Caco-2 (cell line): ENCODE results near the gene SPEM1. TPM values are rescaled to one million over a fixed set of nuclear protein-coding genes. Genes with fewer than 3 reads are reported as not detected.

Source experiments
- BruUV-seq: library from RNA; stranded (reverse); fragments of 400-500 nt; replicated peaks from 2 replicates; lab custom pipeline; 2021; lab: Mats Ljungman, UMichigan
- CTCF ChIA-PET: fragments of 300-600 bp; sonication (Branson Sonifier 250); formaldehyde crosslinking; loops from one replicate; lab custom pipeline; 2022; ENCODE audit warnings: antibody characterized with exemption; lab: Charles Lee
- POLR2A ChIA-PET: fragments of 300-600 bp; sonication (Branson Sonifier 250); formaldehyde crosslinking; loops from one replicate; lab custom pipeline; 2022; ENCODE audit warnings: antibody characterized with exemption; lab: Charles Lee
- DNase-seq, 2 experiments: peaks; one replicate each; pipeline versions ENCODE4 v3.0.0 to v3.0.0-alpha.2; 2020 to 2022
- H3K27me3 ChIP-seq: replicated peaks from 2 replicates; pipeline ENCODE4 v1.6.0; 2011; ENCODE audit warnings: low read length; ENCODE audit not compliant: control insufficient read depth, insufficient read depth
- H3K36me3 ChIP-seq: 2 replicates; pipeline ENCODE4 v1.5.1; 2011; ENCODE audit warnings: low read length; ENCODE audit not compliant: control insufficient read depth, insufficient read depth
- H3K4me1 ChIP-seq: fragments of 250-450 bp; sonication (Bioruptor Pico); 2 replicates; pipeline ENCODE4 v1.5.1; 2020; ENCODE audit warnings: mild to moderate bottlenecking
- H3K4me3 ChIP-seq: 2 replicates; pipeline ENCODE4 v1.5.1; 2011; ENCODE audit warnings: low read depth, mild to moderate bottlenecking, control low read depth, low read length
- H3K9me3 ChIP-seq: fragments of 250-450 bp; sonication (Bioruptor Pico); 2 replicates; pipeline ENCODE4 v1.5.1; 2020; ENCODE audit warnings: mild to moderate bottlenecking, moderate library complexity
- H3K27ac Mint-ChIP-seq: one replicate; pipeline ENCODE4 v1.8.0; 2022; ENCODE audit warnings: mixed read lengths; ENCODE audit not compliant: unreplicated experiment
- H3K27me3 Mint-ChIP-seq: one replicate; pipeline ENCODE4 v1.8.0; 2022; ENCODE audit warnings: mixed read lengths; ENCODE audit not compliant: insufficient read depth, unreplicated experiment
- H3K36me3 Mint-ChIP-seq: one replicate; pipeline ENCODE4 v1.8.0; 2022; ENCODE audit warnings: mild to moderate bottlenecking, mixed read lengths; ENCODE audit not compliant: insufficient read depth, unreplicated experiment
- H3K4me1 Mint-ChIP-seq: one replicate; pipeline ENCODE4 v1.8.0; 2022; ENCODE audit warnings: low read depth, mixed read lengths; ENCODE audit not compliant: unreplicated experiment
- H3K4me3 Mint-ChIP-seq: one replicate; pipeline ENCODE4 v1.8.0; 2022; ENCODE audit warnings: mild to moderate bottlenecking, moderate library complexity, mixed read lengths; ENCODE audit not compliant: unreplicated experiment
- H3K9me3 Mint-ChIP-seq: one replicate; pipeline ENCODE4 v1.8.0; 2022; ENCODE audit warnings: mixed read lengths; ENCODE audit not compliant: unreplicated experiment
- intact Hi-C: fragments of 100-400 bp; cut with micrococcal nuclease; formaldehyde crosslinking; loops from one replicate; pipeline ENCODE4 v1.10.0; 2022; ENCODE audit not compliant: unreplicated experiment
- total RNA-seq: library from RNA; stranded (reverse); gene quantifications from 2 replicates; pipeline ENCODE4 v1.2.3, GENCODE V29; 2022
- TF ChIP-seq, protein P1 (sequence below), 2 experiments: fragments of 200-600 bp in 1 of 2; IDR thresholded peaks; 1 replicate in 1 of 2; 2 replicates in 1 of 2; pipeline versions ENCODE4 v1.5.1 to v1.8.0; 2011 to 2022; ENCODE audit warnings: antibody characterized with exemption in 1 of 2, control low read depth in 1 of 2, inconsistent platforms in 1 of 2, low read depth in 1 of 2, low read length in 1 of 2, mild to moderate bottlenecking in 1 of 2, moderate library complexity in 1 of 2; ENCODE audit not compliant: insufficient read depth in 1 of 2, severe bottlenecking in 1 of 2, unreplicated experiment in 1 of 2

SPEM1 gene
- total RNA-seq, 1 experiment from 2014 or later: 0.52 TPM

DNA sequence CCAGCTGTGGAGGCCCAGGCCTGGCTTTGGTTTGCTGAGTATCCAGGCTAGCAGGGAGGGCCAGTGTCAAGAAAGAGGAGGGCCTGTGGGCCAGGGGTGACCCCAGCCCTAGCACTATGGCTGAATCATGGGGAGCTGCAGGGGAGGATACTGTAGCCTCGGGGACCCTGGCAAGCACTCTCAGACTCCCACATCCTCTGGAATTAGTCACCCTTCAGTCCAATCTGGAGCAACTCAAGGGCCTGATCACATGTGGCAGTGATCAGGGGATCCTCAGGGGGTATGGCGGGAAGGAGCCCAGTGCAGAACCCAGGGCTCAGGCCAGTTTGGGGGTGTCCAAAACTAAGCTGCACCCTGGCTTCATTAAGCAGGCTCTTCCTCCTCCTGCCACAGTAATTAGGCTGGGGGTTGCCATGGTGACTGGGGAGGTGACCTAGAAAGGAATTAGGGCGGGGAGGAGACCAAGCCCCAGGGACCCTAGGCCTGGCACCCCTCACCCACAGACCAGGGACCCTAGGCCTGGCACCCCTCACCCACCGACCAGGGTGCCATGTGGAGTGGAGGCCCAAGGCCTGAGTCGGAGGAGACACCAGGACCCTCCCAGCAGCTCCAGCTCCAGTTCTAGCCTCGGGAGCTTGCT lies 6.7 kb upstream of the SPEM1 start:
- Histone ChIP-seq H3K4me3 (no peak overlapping the region), H3K9me3 (no peaks in the 10 kb centered on the region), H3K36me3 (no peaks in the 10 kb centered on the region), H3K27me3 (no peaks in the 10 kb centered on the region), H3K4me1 (no peaks in the 10 kb centered on the region)
- Mint-ChIP-seq H3K27ac (no peak overlapping the region), H3K36me3 (no peaks in the 10 kb centered on the region), H3K27me3 (no peaks in the 10 kb centered on the region), H3K4me3 (no peak overlapping the region), H3K4me1 (no peaks in the 10 kb centered on the region), H3K9me3 (no peaks in the 10 kb centered on the region)
- CTCF ChIA-PET: no interaction called here
- POLR2A ChIA-PET: no interaction called here
- DNase-seq: no peak
- BruUV-seq: no TSS peak
- intact Hi-C loops: no loop called here
- TF ChIP-seq, protein P1, sequence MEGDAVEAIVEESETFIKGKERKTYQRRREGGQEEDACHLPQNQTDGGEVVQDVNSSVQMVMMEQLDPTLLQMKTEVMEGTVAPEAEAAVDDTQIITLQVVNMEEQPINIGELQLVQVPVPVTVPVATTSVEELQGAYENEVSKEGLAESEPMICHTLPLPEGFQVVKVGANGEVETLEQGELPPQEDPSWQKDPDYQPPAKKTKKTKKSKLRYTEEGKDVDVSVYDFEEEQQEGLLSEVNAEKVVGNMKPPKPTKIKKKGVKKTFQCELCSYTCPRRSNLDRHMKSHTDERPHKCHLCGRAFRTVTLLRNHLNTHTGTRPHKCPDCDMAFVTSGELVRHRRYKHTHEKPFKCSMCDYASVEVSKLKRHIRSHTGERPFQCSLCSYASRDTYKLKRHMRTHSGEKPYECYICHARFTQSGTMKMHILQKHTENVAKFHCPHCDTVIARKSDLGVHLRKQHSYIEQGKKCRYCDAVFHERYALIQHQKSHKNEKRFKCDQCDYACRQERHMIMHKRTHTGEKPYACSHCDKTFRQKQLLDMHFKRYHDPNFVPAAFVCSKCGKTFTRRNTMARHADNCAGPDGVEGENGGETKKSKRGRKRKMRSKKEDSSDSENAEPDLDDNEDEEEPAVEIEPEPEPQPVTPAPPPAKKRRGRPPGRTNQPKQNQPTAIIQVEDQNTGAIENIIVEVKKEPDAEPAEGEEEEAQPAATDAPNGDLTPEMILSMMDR (IDR thresholded peaks at IDR 0.05; ENCODE audit: insufficient read depth in 1 of 2, low read depth in 1 of 2, low read length in 1 of 2, severe bottlenecking in 1 of 2, unreplicated experiment in 1 of 2): no peak

- Mint-ChIP-seq H3K4me3 (no peak overlapping the region), H3K9me3 (no peaks in the 10 kb centered on the region), H3K27me3 (no peaks in the 10 kb centered on the region), H3K27ac (no peak overlapping the region), H3K36me3 (no peaks in the 10 kb centered on the region), H3K4me1 (no peaks in the 10 kb centered on the region)
- Histone ChIP-seq H3K36me3 (no peaks in the 10 kb centered on the region), H3K4me1 (no peaks in the 10 kb centered on the region), H3K27me3 (no peaks in the 10 kb centered on the region), H3K9me3 (no peaks in the 10 kb centered on the region), H3K4me3 (no peak overlapping the region)
- TF ChIP-seq, protein P1 (IDR thresholded peaks at IDR 0.05; ENCODE audit: insufficient read depth in 1 of 2, low read depth in 1 of 2, low read length in 1 of 2, severe bottlenecking in 1 of 2, unreplicated experiment in 1 of 2): no peak
- POLR2A ChIA-PET: no interaction called here
- BruUV-seq: no TSS peak
- DNase-seq: no peak
- intact Hi-C loops: no loop called here
- CTCF ChIA-PET: no interaction called here
These were observed 5.3 kb upstream of the SPEM1 start for GRCh38 chr17:7414837-7415236.

DNA sequence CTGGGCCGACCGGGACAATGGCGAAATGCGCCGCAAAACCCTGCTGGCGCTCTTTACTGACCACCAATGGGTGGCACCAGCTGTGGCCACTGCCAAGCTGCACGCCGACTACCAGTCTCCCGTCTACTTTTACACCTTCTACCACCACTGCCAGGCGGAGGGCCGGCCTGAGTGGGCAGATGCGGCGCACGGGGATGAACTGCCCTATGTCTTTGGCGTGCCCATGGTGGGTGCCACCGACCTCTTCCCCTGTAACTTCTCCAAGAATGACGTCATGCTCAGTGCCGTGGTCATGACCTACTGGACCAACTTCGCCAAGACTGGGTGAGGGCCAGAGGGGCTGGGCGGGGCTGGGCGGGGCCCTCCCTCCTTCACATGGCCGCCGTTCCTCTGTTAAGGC lies 4.3 kb upstream of the SPEM1 start:
- intact Hi-C loops: no loop called here
- Mint-ChIP-seq H3K36me3 (no peaks in the 10 kb centered on the region), H3K9me3 (no peaks in the 10 kb centered on the region), H3K4me1 (no peaks in the 10 kb centered on the region), H3K27me3 (no peaks in the 10 kb centered on the region), H3K4me3 (no peak overlapping the region), H3K27ac (peak overlapping the region; percentile 73)
- no peaks in the 10 kb centered on the region for H3K36me3 ChIP-seq
- H3K4me3 ChIP-seq: no peak overlapping the region
- ChIA-PET POLR2A (no interaction called here), CTCF (no interaction called here)
- no peaks in the 10 kb centered on the region for H3K27me3 ChIP-seq
- DNase-seq: no peak
- BruUV-seq: no TSS peak
- TF ChIP-seq, protein P1 (IDR thresholded peaks at IDR 0.05; ENCODE audit: insufficient read depth in 1 of 2, low read depth in 1 of 2, low read length in 1 of 2, severe bottlenecking in 1 of 2, unreplicated experiment in 1 of 2): no peak
- H3K9me3 ChIP-seq: no peaks in the 10 kb centered on the region
- H3K4me1 ChIP-seq: no peaks in the 10 kb centered on the region
